ENCODE measurements around the gene ABHD8.

GRCh38 chr19:17324357-17325114 lies 21.3 kb upstream of the ABHD8 start:
- no peak for TF ChIP-seq CTCF (IDR thresholded peaks at IDR 0.05)
- TF ChIP-seq POLR2A (IDR thresholded peaks at IDR 0.05): no peak

Data from testis (tissue), 2 donors.